Suppressor macrophage treated with lipopolysaccharide for 4 hours (primary cell): Measurements from ENCODE around the gene EFNA2.
A peak's percentile ranks its signal among the peaks of the same experiment; 100 is the strongest.

Experiments used
- DNase-seq: peaks from one replicate; pipeline ENCODE4 v3.0.0-alpha.2; 2020

EFNA2 gene

DNA sequence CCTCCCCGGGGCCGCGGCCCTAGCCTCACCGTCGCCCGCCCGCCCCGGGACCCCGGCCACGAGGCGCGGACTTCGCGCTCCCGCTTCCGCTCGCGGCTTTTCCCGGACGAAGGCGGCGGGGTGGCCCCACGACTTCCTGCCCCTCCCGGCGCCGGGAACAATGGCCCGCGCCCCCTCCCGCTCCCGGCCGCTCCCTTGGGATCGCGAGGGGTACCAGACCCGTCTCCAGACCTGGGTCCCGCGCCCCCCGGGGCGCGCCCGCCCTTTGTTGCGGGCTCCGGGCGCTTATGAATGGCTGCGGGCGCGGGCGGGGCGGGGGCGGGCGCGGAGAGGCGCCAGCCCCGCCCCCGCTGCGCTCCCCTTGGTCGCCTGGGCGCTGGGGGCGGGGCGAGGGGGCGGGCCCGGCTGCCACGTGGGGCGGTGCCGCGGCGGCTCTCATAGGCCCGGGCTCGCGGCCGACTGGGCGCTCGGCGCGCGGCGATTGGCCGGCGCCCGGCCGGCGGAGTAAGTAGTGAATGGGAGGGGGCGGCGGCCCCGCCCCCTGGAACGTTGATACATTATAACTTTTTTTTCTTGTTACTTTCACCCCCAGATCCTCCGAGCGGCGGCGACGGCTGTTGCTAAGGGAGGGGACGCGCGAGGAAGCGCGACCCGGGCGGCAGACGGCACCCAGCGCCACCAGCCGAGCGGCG is 36.2 kb upstream of the EFNA2 start:
- peak; percentile 99 for DNase-seq

DNA sequence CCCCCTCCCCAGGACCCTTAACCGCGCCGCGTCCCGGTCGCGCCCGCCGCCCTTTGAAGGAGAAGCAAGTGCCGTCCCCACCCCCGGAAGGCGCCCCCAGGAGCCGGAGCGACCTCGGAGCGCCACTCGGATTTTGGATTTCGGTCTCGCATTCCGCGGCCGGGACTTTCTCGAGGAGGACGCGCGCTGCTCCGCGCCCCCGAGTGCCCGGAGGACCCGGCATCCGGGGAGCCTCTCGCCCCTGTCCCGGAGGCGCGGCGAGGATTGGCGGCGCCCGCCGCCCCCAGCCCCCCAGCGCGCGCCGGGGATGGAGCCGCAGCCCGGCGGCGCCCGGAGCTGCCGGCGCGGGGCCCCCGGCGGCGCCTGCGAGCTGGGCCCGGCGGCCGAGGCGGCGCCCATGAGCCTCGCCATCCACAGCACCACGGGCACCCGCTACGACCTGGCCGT is 35.7 kb upstream of the EFNA2 start:
- DNase-seq: no peak

DNA sequence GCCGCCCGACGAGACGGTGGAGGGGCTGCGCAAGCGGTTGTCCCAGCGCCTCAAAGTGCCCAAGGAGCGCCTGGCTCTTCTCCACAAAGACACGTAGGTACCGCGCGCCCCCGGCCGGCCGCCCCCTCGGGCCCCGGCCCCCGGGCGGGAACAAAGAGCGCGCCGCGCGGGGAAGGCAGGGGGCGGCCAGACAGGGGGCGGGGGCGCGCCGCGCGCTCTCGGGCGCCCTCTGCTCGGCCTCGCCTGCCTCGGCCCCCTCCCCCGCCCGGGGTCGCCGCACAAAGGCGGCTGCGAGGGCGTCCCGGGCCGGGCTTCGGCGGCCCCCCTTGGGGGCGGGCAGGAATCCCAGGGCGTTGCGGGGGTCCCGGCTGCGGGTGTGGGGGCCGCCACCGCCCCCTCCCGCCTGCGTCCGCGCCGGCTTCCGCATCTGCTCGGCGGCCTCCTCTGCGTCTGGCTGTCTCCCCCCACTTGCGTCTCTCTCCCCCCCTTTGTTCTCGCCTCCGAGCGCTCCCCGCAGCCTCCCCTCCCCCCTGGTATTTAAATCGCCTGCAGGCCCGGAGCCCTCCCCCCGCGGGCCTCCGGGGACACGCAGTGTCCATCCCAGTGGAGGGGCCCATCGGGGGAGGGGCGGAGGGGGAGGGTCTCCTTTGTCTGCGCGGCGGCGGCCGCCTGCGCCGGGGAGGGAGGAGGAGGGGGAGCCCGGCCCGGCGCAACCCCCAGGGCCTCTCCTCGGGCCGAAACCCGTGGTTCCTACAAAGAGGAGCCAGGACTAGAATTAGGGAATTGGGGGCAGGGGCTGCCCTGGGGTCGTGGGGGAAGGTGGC is 35.0 kb upstream of the EFNA2 start:
- peak; percentile 39 for DNase-seq

DNA sequence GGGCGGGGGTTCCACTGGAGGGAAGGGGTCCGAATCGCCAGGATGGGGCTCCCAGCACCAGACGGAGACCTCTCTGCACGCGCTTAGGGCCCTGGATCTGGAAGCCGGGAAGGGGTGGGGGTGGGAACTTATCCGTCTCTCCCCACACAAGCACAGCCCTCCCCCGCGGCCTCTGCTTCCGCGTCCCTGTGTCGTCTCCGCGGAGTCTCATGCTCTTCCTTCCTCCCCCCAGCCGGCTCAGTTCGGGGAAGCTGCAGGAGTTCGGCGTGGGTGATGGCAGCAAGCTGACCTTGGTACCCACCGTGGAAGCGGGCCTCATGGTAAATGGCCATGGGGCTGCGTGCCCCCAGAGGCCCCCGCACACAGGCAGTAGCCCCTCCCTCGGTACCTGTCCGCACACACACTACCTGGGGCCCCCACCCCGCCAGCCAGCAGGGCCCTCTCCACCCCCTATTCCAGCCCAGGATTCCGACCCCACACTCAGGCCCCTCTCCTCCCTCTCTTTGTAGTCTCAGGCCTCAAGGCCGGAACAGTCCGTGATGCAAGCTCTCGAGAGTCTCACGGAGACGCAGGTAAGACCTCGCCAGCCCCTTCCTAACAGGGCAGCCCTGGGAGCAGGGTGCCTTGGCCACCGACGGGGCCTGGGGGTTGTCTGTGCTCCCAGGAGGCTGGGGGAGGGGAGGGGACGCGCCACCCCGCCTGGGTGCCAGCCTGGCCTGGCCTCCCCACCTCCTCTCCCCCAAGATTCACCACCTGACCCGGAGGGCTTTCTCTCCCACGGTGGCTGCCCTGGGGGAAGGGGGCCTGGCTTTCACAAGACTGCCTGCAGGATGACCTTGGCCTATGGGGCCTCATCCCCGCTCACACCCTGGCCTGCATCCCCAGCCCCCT is 34.1 kb upstream of the EFNA2 start:
- peak; percentile 93 for DNase-seq

DNA sequence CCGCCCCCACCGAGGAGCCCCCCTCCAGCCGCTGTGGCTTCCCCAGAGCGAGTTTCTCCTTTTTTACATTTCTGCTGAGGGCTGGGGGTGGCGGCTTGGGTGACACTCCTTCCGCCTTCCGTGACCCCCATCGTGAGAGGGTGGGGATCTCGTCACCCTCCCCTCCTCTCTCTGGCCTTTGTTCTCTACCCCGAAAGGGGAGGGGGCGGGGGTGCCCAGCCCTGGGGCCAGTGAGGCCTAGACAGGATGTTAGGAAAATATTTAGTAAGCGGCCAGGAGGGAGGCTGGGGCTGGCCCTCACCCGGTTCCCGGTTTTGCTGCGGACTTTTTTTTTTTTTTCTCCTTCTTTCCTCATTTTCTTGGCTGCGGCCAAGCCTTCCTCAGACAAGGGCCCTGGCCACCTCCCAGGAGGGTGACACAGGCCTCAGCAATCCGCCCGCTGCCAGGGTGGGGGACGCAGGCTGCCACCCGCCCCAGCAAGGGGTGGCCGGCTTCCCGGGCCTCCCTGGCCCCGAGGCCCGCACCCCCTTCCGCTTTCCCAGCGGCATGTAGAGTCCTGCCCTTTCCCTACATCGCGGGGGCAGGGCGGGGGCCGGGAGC is 33.4 kb upstream of the EFNA2 start:
- peak; percentile 97 for DNase-seq

DNA sequence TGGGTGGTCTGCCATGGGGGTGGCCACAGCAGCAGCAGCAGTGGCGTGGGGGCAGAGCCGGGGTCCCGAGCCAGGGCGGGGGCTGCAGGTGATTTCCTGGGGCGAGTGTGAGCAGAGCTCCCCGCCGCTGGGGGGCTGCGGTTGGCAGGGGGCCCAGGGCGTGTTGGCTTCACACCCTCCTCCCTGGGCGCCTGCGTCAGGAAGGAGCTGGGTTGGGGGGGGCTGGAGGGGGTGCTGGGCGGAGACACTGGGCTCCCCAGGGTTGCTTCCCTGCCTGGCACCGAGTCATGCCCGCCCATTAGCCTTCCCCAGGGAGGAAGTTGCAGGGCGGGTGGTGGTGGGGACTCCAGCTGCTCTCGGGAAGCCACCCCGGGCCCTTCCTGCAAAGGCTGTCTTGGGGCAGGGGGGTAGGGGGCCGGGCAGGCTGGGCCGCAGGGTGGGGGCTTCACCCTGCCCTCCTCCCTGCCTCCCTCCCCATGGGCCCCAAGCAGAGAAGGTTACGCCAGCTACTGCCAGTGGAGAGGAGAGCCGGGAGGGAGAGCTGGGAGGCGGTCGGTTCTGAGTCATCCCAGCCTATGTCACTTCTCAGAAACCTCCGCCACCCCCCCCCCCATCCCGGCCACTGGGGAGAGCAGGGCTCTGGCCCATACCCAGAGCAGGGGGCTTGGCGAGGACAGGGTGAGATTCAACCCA is 32.7 kb upstream of the EFNA2 start:
- peak; percentile 97 for DNase-seq

DNA sequence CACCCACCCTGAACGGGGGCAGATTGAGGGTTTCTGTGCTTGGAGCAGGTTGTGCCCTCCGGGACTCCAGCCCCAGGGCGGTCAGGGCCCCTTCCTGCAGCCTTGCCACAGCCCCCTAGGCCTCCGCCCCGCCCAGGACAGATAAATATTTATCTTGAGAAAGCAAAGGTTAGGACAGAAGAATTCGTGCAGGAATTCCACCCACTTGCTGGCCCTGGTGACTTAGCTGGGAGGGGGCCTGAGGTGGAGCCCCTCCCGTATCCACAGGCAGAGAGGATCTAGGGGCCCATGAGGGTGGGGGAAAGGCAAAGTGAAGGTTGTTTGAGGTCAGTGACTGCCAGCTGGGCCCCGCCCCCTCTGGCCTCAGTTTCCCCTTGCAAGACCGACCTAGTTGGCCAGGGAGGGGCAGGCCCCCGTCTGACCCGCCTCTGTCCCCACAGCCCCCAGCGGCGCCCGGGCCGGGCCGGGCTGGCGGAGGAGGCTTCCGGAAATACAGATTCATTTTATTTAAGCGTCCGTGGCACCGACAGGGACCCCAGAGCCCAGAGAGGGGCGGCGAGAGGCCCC is 32.1 kb upstream of the EFNA2 start:
- DNase-seq: no peak

DNA sequence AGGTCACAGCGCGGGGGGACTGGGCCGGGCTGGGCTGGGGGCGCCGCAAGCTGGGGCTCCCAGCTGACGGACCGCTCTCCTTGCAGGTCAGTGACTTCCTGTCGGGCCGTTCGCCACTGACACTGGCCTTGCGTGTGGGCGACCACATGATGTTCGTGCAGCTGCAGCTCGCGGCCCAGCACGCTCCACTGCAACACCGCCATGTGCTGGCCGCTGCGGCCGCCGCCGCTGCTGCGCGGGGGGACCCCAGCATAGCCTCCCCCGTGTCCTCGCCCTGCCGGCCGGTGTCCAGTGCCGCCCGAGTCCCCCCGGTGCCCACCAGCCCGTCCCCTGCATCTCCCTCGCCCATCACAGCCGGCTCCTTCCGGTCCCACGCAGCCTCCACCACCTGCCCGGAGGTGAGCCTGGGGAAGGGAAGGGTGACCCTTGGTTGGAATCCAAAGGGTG is 31.6 kb upstream of the EFNA2 start:
- DNase-seq: no peak

DNA sequence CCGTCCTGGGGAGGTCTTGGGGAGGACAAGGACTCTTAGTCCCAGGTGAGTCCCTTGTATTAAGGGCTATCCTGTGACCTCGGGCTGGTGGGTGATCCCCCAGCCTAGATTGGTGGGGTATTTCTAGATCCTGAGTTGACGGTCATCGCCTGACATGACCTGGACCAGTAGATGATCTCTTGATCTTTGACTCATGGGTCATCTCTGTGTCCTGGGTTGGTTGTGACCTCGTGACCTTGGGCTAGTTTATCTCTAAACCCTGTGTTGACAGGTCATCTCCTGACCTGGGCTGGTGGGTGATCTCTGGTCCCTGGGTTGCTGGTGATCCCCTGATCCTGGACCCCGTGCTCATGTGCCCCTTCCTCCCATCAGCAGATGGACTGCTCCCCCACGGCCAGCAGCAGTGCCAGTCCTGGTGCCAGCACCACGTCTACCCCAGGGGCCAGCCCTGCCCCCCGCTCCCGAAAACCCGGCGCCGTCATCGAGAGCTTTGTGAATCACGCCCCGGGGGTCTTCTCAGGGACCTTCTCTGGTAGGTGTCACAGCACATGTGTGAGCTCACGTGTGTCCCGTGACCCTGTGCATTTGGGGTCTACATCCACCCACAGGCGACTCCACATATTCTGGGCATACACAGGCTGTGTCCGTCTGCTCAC is 31.0 kb upstream of the EFNA2 start:
- DNase-seq: no peak

DNA sequence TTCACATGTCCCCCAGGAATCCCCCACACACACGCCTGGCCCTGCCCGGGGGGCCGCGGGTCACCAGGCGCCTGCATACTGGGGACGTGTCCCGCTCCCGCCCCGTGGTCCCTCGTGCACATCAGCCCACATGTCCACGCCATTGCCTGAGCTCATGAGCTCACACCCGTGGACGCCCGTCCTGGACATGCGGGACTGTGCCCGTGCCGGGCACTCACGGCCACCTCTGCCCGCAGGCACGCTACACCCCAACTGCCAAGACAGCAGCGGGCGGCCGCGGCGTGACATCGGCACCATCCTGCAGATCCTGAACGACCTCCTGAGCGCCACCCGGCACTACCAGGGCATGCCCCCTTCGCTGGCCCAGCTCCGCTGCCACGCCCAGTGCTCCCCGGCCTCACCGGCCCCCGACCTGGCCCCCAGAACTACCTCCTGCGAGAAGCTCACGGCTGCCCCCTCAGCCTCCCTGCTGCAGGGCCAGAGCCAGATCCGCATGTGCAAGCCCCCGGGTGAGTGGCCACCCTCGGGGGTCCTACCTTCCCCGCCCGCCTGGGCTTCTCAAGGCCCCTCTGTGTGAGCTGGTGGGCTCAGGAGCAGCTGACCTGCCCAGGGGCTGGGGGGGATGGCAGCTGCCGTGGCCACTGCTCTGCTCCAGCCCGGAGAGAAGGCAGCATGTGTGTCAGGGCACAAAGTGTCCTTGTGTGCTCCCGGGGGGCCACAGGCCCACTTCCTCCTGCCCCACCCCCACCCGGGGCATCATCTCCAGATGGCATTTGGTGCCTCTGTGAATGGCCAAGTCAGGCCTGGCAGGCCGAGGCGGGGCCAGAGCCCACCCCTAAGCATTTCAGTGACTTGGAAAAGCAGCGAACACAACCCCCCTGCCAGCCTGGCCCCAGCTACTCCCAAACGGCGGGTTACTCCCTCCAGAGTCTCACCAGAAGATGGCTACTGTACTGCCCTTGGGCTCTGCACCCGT is 30.2 kb upstream of the EFNA2 start:
- DNase-seq: no peak

DNA sequence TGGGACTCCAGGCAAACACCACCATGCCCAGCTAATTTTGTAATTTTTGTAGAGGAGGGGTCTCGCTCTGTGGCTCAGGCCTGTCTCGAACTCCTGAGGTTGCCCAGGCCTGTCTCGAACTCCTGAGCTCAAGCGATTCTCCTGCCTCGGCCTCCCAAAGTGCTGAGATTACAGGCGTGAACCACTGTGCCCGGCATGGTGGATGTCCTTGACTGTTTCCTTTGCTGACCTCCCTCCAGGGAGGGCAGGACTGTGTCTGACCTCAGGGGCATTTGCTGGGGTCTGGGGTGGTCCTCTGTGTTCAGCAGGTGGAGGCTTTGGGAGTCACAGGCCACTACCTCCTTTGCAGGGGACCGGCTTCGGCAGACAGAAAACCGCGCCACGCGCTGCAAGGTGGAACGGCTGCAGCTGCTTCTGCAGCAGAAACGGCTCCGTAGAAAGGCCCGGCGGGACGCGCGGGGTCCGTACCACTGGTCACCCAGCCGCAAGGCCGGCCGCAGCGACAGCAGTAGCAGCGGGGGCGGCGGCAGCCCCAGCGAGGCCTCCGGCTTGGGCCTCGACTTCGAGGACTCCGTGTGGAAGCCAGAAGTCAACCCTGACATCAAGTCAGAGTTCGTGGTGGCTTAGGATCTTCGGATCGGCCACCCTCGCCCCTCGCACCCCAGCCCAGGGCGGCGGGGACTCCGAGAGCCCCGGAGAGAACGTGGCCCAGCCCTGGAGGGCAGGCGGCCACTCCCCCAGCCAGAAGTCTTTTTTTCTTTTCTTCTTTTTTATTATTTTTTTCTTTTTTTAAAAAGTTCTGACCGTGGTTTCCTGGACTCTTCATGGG is 28.8 kb upstream of the EFNA2 start:
- DNase-seq: no peak

DNA sequence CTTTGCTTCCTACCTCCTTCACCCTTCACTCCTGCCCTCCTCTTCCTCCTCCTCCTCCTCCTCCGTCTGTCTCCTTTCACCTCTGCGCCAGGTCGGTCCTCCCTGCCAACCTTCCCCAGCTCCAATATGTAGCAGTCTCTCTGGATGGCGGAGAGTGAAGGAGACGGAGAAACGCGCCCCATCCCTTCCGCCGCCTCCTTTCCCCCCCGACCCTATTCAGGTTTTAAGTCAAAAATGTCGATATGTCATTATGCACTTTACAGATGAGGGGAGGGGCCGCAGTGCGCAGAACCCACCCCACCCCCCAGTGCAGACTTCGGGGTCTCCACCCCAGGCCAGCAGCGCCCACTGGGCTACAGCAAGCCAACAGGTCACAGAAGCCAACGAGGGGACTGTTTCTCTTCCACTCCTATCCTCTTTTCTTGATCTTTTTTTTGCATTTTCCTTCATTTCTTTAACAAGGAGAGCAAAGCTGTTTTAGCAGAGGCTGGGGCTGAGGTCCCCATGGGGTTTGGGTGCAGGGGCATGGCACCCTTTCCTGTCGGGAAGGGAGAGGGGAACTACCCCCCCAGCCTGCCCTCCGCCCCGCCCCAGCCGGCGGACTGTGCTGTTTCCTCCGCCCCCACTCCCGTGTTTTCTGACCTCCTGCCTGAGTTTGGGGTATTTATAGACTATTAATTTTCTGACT is 28.1 kb upstream of the EFNA2 start:
- DNase-seq: no peak

DNA sequence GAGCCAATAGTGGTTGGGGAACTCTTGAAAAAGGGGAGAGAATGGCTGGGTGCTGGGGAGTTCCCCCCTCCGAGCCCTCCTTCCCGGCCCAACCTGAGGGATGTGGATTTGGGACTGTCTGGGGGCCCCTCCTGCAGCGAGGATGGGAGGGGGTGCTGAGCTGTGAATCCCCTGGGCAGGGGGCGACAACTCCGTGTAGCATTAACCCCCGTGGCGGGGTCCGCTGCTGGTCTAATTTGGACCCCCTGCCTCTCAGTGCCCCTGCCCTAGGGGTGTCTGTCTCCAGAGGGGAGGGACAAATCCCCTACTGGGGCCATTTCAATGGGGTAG is 27.5 kb upstream of the EFNA2 start:
- no peak for DNase-seq

DNA sequence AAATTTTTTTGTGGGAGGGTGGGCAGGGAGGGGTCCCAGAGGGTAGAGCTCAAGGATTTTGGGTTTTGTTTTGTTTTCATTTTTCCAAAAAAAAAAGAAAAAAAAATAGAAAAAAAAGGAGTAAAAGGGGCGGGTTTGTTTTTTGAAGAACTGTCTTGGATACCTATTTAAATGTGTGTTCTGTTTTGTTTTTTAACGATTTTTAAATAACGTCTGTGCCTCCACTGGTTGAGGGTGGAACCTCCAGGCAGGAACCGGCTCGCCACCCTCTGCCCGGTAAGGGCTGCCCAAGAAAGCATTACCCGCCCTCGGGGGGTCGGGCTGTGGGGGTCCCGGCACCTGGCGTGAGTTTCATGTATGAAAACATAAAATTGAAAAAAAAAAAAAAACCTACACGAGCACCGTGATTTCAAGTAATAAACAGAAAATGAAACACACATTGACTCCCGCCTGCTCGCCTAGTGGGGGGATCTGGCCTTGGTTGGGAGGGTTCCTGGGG is 26.9 kb upstream of the EFNA2 start:
- DNase-seq: no peak

DNA sequence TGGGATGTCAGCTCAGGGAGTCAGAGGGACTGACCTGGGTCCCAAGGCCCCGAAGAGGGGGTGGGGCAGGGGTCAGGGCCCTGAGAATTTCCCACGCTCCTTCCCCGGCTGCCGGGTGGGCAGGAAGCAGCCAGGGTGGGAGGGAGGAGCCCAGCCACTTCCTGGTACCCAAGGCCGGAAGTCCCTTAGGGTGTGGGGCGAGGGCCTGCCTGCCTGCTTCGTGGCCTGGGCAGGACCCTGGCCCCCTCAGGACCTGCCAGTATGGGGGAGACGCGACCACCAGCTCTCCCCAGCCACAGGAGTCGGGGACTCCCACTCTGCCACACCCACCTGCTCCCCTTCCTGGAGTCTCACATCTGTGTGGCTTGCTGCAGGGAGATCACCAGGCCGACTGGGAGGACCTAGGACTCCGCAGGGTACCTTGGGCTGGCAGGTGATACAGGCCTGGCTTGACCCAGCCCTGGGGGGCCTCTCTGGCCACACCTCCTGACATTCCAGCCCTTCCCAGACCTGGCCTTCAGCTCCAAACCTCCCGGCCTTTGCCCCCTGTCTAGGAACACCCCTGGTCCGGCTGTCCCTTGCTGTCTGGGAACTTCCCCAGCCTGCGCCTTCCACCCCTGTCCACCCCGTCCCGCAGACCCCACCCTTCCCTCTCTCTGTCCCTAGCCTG is 26.3 kb upstream of the EFNA2 start:
- DNase-seq: peak; percentile 76

DNA sequence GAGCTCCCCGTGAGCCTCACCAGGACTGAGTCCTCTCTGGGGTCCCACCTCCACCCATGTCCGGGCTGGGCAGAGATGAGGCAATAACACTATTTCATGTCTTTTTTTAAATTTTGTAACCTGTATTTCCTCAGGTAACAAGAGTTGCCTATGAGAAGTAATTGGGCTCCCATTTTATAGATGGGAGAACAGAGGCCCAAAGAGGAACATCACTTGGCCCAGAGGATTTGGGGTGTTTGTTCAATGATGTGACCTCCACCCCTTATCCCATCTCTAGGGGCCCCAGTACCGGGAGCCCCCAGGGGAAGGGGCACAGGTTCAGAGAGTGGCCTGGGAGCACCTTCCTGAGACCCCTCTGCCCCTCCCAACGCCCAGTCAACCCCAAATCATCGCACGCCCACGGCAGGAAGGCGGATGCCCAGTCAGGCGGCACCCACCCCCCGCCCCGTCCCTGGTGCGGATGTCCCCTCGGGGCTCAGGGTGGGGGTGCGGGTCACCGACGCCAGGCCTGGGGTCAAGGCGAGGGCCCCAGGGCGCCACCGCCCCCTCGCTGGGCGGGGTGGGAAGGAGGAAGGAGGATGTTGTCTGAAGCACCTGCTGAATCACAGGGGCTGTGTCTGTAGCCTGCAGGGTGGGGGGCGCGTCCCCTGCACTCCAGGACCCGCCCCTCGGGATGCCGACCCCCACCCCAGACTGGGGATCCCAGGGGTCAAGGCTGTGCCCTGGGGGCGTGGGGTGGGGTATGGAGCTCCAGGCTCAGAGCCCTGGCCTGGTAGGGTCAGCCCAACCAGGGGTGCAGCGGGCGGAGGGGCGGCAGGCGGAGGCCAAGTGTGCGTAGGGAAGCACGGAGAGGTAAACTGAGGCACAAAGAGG is 25.6 kb upstream of the EFNA2 start:
- DNase-seq: peak; percentile 53
